Measurements from ENCODE around the gene DACT3. TPM values are rescaled to one million over a fixed set of nuclear protein-coding genes. Genes with fewer than 3 reads are reported as not detected.

DACT3 gene
- total RNA-seq, 1 donor from 2014 or later = 0.75 TPM

DNA sequence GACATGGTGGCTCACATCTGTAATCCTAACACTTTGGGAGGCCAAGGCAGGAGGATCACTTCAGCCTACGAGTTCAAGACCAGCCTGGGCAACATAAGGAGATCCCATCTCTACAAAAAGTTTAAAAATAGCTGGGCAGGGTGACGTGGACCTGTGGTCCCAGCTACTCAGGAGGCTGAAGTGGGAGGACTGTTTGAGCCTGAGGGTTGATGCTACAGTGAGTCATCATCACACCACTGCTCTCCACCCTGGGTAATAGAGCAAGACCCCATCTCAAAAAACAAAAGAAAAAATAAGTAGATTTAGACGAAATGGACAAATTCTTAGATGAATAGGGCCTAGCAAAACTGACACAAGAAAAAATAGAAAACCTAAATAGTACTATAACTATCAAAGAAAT lies 14.6 kb downstream of the DACT3 start:
- no peaks in the 10 kb centered on the region for H3F3A ChIP-seq (ENCODE audit: low read depth)
- H3K9ac ChIP-seq = no peak overlapping the region
- no peaks in the 10 kb centered on the region for H3K79me2 ChIP-seq (ENCODE audit: low read depth)
- peaks cover 98% of the 10 kb centered on the region for H3K27me3 ChIP-seq
- Mint-ChIP-seq H3K4me1 (peaks cover 12% of the 10 kb centered on the region), H3K4me3 (no peak overlapping the region), H3K36me3 (peaks cover 14% of the 10 kb centered on the region), H3K27ac (no peak overlapping the region), H3K9me3 (peaks cover 25% of the 10 kb centered on the region), H3K27me3 (ENCODE audit: insufficient read depth, low read depth) (peaks cover 41% of the 10 kb centered on the region)
- no peak overlapping the region for H2AFZ ChIP-seq (replicated peaks)
- H3K36me3 ChIP-seq = no peaks in the 10 kb centered on the region
- H3K27ac ChIP-seq = no peak overlapping the region
- H3K4me1 ChIP-seq = no peaks in the 10 kb centered on the region
- H3K4me2 ChIP-seq = no peak overlapping the region
- DNase-seq (ENCODE audit: low spot score) = no peak
- no peaks in the 10 kb centered on the region for H3K9me3 ChIP-seq (ENCODE audit: low read depth)
- TF ChIP-seq, protein P1, sequence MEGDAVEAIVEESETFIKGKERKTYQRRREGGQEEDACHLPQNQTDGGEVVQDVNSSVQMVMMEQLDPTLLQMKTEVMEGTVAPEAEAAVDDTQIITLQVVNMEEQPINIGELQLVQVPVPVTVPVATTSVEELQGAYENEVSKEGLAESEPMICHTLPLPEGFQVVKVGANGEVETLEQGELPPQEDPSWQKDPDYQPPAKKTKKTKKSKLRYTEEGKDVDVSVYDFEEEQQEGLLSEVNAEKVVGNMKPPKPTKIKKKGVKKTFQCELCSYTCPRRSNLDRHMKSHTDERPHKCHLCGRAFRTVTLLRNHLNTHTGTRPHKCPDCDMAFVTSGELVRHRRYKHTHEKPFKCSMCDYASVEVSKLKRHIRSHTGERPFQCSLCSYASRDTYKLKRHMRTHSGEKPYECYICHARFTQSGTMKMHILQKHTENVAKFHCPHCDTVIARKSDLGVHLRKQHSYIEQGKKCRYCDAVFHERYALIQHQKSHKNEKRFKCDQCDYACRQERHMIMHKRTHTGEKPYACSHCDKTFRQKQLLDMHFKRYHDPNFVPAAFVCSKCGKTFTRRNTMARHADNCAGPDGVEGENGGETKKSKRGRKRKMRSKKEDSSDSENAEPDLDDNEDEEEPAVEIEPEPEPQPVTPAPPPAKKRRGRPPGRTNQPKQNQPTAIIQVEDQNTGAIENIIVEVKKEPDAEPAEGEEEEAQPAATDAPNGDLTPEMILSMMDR (IDR thresholded peaks at IDR 0.05) = no peak
- TF ChIP-seq EZH2 (IDR thresholded peaks at IDR 0.05) = no peak
- no peak for TF ChIP-seq EZH2phosphoT487 (IDR thresholded peaks at IDR 0.05)
- no peaks in the 10 kb centered on the region for H4K20me1 ChIP-seq (ENCODE audit: low read depth)
- no peak overlapping the region for H3K4me3 ChIP-seq

GRCh38 chr19:46644720-46645119 lies 16.3 kb downstream of the DACT3 start:
- no peaks in the 10 kb centered on the region for H3K79me2 ChIP-seq (ENCODE audit: low read depth)
- peaks cover 4% of the 10 kb centered on the region for H3F3A ChIP-seq (ENCODE audit: low read depth)
- H3K4me1 ChIP-seq = no peaks in the 10 kb centered on the region
- no peak overlapping the region for H3K4me3 Mint-ChIP-seq
- no peak overlapping the region for H3K27ac ChIP-seq
- H3K36me3 Mint-ChIP-seq = peaks cover 10% of the 10 kb centered on the region
- H3K9me3 ChIP-seq (ENCODE audit: low read depth) = no peaks in the 10 kb centered on the region
- TF ChIP-seq EZH2phosphoT487 (IDR thresholded peaks at IDR 0.05) = no peak
- no peak for TF ChIP-seq EZH2 (IDR thresholded peaks at IDR 0.05)
- TF ChIP-seq, protein P1 (IDR thresholded peaks at IDR 0.05) = no peak
- no peaks in the 10 kb centered on the region for H3K36me3 ChIP-seq
- H3K4me1 Mint-ChIP-seq = peaks cover 11% of the 10 kb centered on the region
- H3K27me3 ChIP-seq = peaks cover 98% of the 10 kb centered on the region
- H3K4me3 ChIP-seq = no peak overlapping the region
- H2AFZ ChIP-seq (replicated peaks) = no peak overlapping the region
- H3K27ac Mint-ChIP-seq = no peak overlapping the region
- no peak for DNase-seq (ENCODE audit: low spot score)
- no peaks in the 10 kb centered on the region for H4K20me1 ChIP-seq (ENCODE audit: low read depth)
- peaks cover 38% of the 10 kb centered on the region for H3K27me3 Mint-ChIP-seq (ENCODE audit: insufficient read depth, low read depth)
- H3K9ac ChIP-seq = no peak overlapping the region
- H3K4me2 ChIP-seq = no peak overlapping the region
- H3K9me3 Mint-ChIP-seq = peaks cover 18% of the 10 kb centered on the region

GRCh38 chr19:46640656-46641055 lies 20.3 kb downstream of the DACT3 start:
- H3K36me3 Mint-ChIP-seq = no peaks in the 10 kb centered on the region
- H3K9ac ChIP-seq = no peak overlapping the region
- no peaks in the 10 kb centered on the region for H3K9me3 ChIP-seq (ENCODE audit: low read depth)
- no peak overlapping the region for H3K4me3 ChIP-seq
- no peaks in the 10 kb centered on the region for H3K36me3 ChIP-seq
- no peak overlapping the region for H3K27ac Mint-ChIP-seq
- DNase-seq (ENCODE audit: low spot score) = no peak
- H2AFZ ChIP-seq (replicated peaks) = no peak overlapping the region
- no peak overlapping the region for H3K27ac ChIP-seq
- peaks cover 8% of the 10 kb centered on the region for H3K4me1 ChIP-seq
- H4K20me1 ChIP-seq (ENCODE audit: low read depth) = no peaks in the 10 kb centered on the region
- peaks cover 20% of the 10 kb centered on the region for H3F3A ChIP-seq (ENCODE audit: low read depth)
- H3K4me1 Mint-ChIP-seq = peaks cover 8% of the 10 kb centered on the region
- H3K9me3 Mint-ChIP-seq = peaks cover 3% of the 10 kb centered on the region
- no peak overlapping the region for H3K4me2 ChIP-seq
- no peak overlapping the region for H3K4me3 Mint-ChIP-seq
- H3K79me2 ChIP-seq (ENCODE audit: low read depth) = no peaks in the 10 kb centered on the region
- peaks cover 91% of the 10 kb centered on the region for H3K27me3 ChIP-seq
- TF ChIP-seq EZH2phosphoT487 (IDR thresholded peaks at IDR 0.05) = no peak
- TF ChIP-seq, protein P1 (IDR thresholded peaks at IDR 0.05) = no peak
- TF ChIP-seq EZH2 (IDR thresholded peaks at IDR 0.05) = no peak
- peaks cover 23% of the 10 kb centered on the region for H3K27me3 Mint-ChIP-seq (ENCODE audit: insufficient read depth, low read depth)

Measured in neural progenitor cell (in vitro differentiated cells).